HG03457 (cell line): ENCODE results near the gene RIBC1.
"Not testable (repeated sequence)": the region's sequence is repeated elsewhere in the genome, so short reads cannot be mapped to it uniquely, and the experiment has no call there.

ENCODE experiments used
- ATAC-seq: cut with Tn5 transposase; IDR thresholded peaks from one replicate; pipeline ENCODE4 v1.9.1; 2021; ENCODE audit warnings: moderate number of reproducible peaks; ENCODE audit not compliant: unreplicated experiment

The RIBC1 gene

DNA sequence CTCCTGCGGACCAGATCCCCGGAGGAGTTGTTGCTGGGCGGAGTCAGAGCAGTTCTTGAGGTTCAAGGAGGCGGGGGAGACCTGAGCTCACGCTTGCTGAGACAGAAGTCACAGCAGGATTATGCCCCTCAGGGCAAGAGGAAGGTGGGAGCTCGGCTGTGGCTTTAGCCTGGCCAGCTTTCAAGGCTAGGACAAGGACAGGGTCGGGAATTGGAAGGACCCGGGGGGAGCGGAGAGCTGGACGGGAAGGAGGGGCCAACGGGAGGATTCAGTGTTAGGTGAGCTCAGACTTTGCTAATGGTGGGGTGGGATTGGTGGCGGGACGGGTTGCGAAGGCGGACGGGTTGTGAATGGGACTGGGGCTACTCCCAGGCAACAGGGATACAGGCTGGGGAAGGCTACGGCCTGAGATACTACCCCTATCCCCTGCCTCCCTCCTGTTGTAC is at the start of gene RIBC1:
TSS of gene RIBC1 (plus strand) at position 13 of the 446 bp plus-strand sequence. CDS start 3,404 bp downstream, outside the sequence.
- ATAC-seq: peak; percentile 4

DNA sequence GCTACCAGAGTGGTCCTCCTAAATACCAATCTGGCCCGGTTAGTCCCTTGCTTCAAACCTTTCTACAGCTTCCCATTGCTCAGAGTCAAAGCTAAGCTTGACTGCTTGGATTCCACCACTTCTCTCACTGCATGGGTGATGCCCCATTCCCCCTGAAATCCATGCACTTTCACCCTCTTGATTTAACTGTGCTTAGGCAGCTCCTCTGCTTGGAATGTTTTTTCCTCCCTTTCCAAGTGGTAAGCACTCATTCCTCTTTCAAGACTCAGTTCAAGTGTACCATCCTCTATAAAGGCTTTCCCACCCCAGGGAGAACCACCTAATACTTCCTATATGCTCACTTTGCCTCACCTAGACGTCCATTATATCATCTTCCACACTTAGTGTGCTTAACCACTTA is 49.4 kb upstream of the RIBC1 start:
- ATAC-seq: no peak

DNA sequence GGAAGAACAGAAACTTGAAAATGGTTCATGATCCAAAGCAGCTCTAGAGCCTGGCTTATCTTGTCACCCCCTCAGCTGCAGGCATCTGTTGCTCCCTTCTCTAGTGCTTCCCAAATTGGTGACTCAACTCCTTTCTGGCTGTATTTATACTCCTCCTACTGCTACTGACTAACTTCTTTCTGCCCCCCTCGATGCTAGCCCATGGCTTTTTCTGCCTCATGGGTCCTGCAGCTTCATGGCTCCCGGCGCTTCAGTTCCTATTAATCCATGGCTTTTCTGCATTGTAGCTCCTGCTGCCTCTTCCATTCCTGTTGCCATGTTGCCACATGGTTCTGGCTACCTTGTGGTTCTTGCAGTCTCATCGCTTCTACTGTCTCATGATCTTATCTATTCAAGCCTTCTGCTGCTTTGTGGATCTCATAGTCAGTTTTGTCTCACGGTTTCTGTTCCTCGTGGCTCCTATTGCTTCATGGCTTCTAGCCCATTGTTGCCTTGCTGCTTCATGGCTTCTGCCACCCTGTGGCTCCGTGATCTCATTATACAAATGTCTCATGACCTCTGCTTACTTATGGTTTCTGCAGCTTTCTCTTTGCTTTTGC is 48.4 kb upstream of the RIBC1 start:
- no peak for ATAC-seq

DNA sequence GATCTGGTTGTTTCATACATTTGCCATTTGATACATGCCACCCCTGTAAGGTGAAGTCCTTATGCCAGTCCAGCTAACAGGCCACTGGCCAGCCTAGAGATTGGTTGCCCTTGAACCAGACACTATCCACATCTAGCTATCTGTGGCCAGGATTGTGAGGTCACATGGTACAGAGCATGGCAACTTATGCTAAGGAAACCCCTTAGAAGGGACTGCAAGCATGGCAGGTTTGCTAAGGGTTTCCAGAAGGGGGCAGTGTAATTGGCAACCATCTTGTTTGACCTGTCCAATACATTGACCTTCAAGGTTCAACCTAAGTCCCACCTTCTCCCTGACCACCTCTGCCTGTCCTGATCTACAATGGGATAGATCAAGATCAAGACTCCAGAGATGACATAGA is 47.8 kb upstream of the RIBC1 start:
- no peak for ATAC-seq

DNA sequence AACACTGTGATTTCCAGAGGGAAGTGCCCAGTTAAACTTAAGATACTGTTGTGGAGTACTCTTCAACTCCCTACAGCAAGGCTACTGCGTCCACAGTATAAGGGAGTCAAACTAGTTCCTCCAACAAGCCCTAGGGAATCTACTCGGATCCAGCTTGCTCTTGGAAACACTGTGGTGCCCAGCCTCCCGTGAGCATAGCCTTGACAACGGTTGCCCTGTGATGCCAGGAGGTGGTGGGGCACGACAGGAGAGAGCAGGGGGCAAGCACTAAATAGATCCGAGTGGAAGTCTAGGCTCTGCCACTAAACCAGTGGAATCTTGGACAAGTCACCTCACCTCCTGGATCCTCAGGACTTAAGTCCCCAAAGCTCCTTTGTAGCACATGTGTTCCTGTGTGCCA is 45.8 kb upstream of the RIBC1 start:
- ATAC-seq: no peak

DNA sequence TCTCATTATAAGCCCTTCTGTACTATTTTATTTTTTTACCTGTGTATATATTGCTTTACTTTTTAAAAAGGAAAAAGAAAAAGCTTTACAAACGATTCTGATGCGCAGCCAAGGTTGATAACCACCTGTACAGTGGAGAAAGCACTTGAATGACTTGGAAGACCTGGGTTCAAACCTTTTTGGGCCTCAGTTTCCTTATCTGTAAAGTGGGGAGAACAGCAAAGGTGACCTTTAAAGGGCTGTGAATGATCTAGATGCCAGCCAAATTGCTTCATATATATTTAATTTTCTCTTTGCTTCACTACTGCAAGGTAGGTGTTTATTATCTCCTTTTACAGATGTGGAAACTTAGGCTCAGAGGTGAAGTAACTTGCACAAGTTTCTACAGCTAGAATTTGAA is 45.2 kb upstream of the RIBC1 start:
- ATAC-seq: no peak

DNA sequence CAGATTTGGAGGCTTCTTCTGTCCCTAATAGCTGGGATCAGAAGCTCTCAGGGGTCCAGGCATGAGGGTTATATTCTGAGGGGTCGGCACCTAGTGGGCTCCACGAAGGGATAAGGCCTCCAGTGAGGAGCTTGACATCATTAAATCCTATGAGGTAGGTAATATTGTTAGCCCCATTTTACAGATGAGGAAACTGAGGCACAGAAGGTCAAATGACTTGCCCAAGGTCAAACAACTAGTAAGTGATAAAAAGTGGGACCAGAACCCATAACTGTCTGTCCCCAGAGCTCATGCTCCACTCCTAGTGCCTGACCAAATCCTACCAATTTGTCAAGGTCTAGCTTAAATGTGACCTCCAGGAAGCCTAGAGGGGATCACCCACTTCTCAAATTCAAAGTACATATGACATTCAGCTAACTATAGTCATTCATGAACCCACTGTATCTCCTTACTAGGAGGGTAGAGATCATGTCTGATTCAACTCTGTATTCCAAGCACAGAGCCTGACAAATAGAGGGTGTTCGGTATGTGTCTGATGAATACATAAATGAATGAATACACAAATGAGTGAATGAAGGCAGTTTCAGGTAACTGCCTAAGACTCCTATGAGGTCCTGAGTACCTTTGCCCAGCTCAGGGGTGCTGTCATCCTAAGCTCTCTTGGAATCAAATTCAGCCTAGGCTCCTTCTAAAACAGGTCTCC is 43.5 kb upstream of the RIBC1 start:
- ATAC-seq: no peak

DNA sequence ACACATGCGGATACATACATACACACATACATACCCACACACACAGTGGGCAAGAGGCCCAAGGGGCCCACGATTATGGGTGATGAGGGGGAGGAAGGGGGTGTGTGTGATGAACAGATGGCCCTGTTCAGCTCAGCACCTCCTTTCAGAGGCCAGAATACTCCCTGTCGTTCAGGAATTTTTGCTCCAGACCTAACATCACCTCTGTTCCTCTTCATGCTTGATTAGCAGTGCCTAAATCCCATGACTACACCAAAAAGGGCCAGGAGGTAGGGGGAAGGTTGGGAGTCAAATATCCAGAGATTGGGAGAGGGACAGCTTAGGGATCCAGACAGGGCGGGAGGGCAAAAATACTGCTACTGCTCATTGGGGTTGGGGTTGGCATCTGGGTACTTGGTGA is 42.9 kb upstream of the RIBC1 start:
- ATAC-seq: no peak

DNA sequence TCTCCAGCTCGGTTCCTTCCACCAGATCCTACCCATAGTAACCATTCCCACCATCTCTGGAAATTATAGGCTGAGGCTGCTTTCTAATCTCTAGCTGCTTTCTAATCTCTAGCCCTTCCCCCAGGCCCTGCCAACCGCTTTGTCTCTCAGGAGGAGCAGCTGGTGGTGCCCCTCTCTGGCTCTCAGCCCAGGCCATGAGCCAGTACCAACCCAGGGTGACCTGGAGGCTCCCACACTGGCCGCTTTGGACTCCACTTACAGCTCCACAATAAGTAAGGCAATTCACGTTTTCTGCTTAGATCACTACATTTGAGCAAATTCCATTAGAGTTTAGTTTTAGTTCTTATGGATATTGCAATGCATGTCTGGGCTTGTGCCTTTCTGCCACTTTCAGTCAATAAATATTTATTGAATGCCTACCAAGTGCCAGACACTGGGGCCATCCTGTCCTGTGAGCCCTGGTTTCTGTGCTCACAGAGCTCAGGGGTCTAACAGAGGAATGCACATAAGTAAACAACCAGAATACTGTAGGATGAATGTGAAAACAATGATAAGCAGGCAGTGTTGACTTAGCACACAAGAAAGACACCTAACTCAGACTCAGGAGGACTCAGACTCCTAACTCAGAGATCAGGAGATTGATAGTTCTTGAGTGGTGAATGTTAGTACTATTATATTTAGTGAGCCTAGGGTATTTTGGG is 39.1 kb upstream of the RIBC1 start:
- no peak for ATAC-seq

DNA sequence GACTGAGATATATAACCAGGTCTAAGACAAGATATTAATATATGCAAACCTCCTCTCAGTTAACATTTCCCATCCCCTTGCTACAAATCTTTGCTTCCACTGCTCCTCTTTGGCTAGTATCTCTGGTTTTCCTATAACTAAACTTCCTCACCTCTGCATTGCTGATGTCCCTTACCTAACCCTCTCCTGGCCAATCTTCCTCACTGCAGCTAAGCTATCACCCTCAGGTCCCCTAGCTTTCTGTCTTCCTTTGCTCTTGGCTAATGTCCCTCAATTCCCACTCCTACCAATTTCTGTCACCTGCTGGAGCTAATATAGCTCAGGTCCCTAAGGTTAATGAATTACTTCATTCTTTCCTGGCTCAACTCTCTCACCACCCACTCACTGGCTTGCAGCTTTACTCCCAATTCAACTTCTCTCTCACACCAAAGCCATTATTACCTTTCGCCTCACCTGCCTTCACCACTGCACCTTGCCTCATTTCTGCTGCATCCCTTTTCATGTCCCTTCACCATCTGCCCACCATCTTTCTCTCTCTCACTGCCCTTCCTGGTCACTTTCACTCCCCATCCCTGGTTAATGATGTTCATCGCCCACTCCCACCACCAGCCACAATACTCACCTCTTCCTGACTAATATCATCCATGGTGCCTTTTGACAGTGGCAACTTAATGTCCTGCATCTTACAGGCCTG is 26.9 kb upstream of the RIBC1 start:
- no peak for ATAC-seq

DNA sequence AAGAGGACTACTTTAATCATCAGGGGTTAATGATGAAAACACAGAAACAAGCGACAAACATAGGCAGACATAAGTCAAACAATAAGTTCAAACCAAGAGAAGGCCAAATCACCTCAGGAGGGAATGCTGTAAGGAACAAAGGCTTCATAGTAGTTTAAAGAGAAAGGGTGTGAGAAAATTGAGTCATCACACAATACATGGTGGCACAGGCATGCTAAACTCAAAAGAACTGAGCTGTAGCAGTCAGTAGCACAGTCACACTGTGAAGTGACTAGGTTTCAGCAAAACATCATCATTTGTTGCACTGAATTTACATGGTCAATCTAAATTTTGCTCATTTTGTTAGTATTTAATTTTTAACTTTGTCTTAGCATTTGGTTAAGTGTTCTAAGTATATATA is 24.5 kb upstream of the RIBC1 start:
- no peak for ATAC-seq

DNA sequence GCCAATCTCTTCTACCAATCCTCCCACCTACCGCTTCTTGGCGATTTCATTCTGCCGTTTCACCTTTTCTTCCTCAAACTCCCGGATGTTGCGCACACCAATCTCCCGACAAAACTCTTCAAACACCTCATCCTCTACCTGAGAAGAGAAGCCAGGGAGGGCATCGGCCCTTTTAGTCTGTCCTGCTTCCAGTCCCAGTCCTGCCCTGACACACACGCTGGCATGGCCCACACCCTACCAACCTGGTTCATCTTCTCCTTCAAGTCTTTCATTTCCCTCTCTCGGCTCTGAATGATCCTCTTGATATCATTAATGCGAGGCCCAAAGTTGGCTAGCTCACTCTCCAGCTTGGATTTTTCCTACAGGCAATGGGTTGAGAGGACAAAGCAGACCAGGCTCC is 19.1 kb upstream of the RIBC1 start:
- ATAC-seq: no peak

DNA sequence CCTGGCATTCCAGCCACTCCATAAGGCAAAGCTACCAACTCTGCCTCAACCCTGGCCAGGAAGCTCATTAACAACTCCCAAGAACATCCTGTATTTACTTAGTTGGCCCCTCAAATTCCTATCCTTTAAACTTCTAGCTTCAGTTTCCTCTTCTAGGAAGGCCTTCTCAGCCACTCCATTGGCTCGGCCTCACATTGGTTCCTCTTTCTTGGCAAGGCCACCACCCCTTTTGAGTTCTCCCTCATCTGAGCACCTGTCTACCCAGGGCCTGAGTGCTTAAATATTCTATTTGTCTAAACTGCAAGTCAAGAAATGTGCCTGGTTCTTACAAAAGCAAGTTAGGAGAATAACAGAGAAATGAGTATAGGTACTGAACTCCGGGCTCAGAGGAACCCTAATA is 10.2 kb upstream of the RIBC1 start:
- no peak for ATAC-seq

DNA sequence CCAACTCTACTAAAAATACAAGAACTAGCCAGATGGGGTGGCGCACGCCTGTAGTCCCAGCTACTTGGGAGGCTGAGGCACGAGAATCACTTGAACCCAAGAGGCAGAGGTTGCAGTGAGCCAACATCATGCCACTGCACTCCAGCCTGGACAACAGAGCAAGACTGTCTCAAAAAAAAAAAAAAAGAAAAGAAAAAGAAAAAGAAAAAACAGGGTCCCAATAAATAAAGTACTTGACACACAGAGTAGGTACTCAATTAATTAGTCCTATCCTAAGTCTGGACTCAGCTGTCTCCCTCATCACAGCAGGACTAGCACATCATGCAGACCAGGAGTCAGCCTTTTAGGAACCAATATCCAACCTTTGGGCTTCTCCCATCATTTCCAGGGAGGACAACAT is 2.3 kb upstream of the RIBC1 start:
- ATAC-seq: not testable (repeated sequence)

DNA sequence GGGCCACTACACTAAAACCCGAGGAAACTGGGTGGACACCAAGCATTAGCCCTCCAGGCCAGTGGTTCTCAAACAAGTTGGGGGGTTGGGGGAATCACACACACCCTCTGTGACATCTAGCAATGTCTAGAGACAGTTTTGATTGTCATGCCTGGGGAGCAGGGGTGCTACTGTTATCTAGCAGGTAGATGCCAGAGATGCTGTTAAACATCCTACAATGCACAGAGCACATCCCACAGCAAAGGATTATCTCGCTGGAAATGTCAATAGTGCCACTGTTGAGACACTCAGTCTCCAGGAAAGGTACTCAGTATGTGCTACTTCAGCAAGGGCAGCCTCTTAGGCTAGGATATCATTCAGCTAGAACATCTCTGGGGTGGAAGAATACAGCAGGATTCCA is 1.5 kb upstream of the RIBC1 start:
- ATAC-seq: no peak

DNA sequence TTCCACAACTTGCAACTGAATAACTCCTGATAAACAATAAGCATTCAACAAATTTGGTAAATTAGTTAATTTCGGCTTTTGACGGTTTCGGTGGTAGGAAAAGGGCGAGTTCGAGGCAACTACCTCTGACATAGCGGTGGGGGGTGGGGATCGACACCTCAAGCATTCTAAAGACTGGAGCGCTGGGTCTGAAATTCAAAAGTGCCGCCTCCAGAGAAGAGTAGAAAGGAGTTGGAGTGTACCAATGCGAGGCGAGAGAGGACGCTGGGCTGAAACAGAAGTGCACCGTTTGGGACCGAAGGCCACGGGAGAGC is 944 bp upstream of the RIBC1 start:
- ATAC-seq: peak; percentile 8

DNA sequence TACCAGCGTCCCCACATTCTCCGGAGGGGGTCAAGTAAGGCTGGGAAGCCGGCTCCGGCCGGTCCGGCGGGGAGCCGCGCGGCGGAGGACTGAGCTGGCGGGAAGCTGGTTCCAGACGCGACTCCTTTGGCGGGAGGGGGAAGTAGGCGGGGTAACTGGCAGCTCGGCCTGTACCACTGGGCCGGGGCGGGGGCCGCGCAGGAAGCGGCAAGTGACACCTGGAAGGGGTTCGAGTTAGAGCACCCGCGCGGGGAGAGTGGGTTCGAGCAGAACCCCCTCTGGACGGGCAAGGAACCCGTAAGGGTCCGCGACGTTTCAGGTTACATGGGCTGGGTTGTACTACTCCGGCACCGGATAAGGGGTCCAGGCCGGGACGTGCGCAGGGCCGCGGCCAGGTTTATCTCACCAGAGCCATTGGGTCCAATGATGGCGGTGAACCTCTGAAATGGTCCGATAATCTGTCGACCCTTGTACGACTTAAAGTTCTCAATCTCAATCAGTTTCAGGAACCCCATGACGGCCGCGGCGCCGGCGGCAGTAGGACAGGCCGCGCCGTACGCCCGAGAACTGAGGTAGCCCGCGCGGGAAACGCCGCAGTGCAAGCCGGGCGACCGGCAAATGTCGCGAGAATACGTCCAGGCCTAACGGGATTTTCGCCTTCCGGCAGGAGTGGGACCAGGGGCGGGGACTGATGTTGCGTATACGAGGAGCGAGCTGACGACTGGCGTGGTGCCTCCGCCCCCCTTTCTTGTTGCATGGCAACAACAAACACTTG is 400 bp upstream of the RIBC1 start, which contains the start of gene SMC1A:
TSS of gene SMC1A (minus strand) at position 569 of the 775 bp plus-strand sequence. CDS start at position 515, 54 bp downstream.
- peak; percentile 89 for ATAC-seq

DNA sequence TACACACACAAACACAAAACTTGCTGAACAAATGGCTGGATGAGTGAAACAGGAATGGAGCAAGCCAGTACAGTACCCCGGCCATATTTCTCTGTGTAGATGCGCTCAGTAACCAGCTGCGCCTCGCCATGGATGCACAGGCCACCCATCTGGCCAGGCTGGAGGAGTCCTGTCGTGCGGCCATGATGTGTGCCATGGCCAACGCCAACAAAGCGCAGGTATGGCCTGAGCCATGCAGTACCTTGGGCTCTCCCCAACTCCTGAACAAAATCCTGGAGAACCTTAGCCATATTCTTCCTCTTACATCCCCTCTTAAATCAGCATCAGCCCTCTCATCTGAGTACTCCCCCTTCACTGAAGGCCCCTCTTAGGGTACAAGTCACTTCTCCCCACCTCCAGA is 7.1 kb downstream of the RIBC1 start:
- ATAC-seq: no peak

DNA sequence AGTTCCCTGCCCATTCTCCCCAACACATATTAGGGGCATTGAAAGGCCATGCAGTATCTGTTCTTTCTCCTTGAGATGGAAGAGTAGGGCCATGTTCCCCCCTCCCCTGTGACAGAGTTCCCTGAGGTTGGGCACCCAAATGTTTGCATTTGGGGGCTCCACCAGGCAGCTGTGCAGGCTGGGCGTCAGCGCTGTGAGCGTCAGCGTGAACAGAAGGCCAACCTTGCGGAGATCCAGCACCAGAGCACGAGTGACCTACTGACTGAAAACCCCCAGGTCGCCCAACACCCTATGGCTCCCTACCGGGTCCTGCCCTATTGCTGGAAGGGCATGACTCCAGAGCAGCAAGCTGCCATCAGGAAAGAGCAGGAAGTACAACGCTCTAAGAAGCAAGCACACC is 7.6 kb downstream of the RIBC1 start:
- ATAC-seq: no peak

DNA sequence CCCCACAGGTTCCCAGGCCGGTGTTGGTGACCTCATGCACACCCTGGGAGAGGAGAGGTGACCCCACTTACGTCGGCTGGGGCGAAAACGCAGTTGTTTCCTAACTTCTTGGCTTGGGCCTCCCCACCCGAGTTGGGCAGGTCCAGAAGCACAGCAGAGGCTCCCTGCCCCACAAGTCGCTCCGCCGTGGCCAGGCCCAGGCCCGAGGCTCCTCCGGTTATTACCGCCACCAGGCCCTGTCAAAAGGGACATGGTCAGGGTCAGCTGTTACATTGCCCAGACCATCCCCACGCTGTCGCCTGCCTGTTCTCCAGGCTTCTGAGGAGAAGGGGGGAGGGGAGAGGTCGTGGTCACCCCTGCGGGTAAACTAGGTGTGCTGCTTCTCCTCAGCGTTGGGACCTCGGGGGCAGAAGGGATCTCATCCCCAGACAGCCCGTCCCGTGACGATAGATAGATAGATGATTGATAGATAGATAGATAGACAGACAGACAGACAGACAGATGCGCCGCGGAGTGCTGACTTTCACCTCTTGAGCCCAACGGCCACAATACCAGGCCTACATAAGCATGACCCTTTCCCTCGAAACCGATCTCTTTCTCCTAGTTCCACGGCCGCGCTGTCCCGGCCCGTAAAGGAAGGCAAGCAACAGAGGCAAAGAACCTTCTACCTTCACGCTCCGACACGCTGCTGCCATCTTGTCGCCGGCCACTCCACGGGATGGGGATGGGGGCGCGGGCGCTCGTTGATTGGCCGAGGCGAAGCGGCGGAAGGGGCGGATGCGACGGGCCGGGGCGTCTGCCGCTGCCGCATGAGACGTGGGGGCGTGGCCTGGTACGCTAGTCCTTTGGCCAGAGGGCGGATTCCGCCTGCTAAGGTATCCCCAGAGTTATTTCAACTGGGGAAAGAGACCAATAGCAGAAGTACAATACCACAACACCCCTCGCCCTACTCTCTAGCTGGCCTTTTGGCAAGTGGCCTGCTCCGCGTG is 11.3 kb downstream of the RIBC1 start, which contains the start of gene HSD17B10:
TSS of gene HSD17B10 (minus strand) at position 720 of the 989 bp plus-strand sequence. CDS start at position 695, 25 bp downstream.
- ATAC-seq: peak; percentile 96
